ENCODE data around the gene C17orf113. TPM values are rescaled to one million over a fixed set of nuclear protein-coding genes. Genes with fewer than 3 reads are reported as not detected.
"Not testable (repeated sequence)": the region's sequence is repeated elsewhere in the genome, so short reads cannot be mapped to it uniquely, and the experiment has no call there.

The C17orf113 gene
- total RNA-seq, 1 experiment from 2014 or later = not detected

GRCh38 chr17:42042598-42043319, 7.6 kb downstream of the C17orf113 start:
- DNase-seq (ENCODE audit: low spot score) = no peak

- no peak for DNase-seq (ENCODE audit: low spot score)
Observed at GRCh38 chr17:42041619-42042018, 8.8 kb downstream of the C17orf113 start.

DNA sequence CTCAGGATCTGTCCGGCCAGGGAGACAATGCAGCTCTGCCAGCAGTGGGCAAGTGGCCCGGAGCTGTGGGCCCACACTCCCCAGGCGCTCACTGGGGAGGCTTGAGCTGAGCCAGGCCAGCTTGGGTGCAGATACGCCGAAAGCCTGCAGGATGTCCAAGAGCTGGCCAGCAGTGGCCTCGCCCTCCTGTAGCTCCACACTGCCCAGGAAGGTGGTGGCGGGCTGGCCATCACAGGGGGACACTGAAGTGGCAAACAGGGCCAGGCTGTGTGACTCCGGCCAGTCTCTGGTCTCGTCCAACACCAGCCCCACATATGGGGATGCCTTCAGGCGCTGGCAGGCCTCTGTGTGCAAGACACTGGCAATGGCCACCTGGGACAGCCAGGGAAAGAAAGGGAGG, 9.6 kb downstream of the C17orf113 start:
- no peak for DNase-seq (ENCODE audit: low spot score)

DNA sequence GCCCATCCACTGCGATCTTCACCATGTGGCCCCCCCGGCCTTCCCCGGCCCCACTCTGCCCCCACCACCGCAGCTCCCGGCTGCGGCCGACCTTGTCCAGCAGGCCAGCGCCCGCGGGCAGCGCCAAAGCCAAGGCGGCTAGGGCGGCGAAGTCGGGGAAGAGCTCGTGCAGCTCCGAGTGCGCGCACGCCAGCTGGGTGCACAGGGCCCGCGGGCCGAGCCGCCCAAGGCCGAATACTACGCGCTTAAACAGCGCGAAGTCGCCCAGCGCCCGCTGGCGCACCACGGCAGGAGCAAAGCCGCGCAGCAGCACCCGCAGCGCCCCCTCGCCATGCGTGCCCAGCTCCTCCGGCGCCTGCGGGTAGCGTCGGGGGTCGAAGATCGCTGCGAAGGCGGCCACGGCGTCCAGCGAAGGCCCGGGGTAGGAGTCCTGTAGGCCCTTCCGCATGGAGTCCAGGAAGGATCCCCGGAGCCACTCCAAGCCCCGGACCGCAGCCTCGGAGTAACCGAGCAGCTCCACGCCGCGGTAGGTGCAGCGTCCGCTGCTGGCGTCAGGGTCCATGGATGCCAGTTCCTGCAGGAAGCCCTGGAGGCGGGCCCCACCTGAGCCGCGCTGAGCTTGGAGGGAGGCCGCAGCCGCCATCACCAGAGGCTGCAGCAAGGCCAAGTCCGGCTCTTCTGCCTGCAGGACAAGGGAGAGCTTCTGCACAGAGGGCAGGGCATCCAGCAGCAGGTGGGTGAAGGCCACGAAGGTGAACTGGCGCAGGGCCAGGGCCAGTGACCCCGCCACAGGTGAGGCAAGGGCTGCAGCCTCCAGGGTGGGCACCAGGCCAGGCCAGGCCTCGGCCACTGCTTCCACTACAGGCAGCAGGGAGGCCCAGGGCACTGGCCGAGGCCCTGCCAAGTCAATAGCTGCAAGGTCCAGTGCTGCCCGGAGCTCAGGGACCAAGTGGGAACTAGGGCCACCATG, 10.3 kb downstream of the C17orf113 start:
- DNase-seq (ENCODE audit: low spot score) = no peak

DNA sequence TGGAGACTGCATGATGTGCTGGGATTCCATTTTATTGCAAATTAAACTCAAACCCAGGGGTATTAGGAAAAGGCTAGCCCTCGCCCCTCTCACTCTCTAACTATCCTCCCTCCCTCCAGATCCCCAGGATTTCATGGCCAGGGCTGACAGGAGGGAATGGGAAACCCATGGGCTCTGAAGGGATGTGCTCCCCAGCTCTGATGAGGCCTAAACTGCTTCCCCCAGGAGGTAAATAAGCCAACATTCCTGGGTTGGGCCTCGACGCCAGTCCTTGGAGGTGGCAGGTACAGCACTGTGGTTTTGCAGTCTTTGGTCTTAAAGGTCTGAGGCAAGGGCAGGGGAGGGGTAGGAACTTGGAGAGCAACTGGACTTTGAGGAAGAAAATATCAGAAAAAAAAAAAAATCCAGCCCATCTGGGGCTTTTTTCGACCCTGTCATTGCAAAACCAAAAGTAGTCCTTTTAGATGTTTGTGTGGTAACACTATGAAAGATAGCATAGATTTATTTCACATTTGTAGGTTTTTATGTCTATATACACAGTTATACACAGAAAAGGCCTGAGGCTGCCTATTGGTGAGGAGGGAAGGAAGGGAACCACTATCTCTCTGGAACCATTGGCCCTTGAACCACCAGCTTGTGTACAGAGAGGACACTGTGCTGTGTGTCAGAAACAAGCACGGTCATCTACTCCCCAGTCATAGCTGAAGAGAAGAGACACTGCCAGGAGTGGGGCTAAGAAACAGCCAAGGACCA, 12.0 kb downstream of the C17orf113 start:
- DNase-seq (ENCODE audit: low spot score) = no peak

GRCh38 chr17:42034059-42034458, 16.3 kb downstream of the C17orf113 start:
- no peak for DNase-seq (ENCODE audit: low spot score)

GRCh38 chr17:42031584-42031983, 18.8 kb downstream of the C17orf113 start:
- no peak for DNase-seq (ENCODE audit: low spot score)

DNA sequence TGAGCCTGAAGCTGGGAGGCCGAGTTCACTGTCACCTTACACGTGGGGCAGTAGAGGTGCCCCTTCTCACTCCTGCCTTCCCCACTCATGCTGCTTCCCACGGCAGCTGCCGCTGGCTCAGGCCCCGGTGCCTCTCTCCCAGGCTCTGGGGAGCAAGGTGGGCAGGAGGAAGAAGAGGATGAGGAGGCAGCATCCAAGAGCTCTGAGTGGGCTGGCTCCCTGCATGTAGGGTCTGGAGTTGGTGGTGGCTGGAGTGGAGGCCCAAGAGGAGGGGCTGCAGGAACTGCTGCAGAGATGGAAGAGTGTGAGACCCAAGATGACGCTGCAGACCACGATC, 21.6 kb downstream of the C17orf113 start:
- no peak for DNase-seq (ENCODE audit: low spot score)

DNA sequence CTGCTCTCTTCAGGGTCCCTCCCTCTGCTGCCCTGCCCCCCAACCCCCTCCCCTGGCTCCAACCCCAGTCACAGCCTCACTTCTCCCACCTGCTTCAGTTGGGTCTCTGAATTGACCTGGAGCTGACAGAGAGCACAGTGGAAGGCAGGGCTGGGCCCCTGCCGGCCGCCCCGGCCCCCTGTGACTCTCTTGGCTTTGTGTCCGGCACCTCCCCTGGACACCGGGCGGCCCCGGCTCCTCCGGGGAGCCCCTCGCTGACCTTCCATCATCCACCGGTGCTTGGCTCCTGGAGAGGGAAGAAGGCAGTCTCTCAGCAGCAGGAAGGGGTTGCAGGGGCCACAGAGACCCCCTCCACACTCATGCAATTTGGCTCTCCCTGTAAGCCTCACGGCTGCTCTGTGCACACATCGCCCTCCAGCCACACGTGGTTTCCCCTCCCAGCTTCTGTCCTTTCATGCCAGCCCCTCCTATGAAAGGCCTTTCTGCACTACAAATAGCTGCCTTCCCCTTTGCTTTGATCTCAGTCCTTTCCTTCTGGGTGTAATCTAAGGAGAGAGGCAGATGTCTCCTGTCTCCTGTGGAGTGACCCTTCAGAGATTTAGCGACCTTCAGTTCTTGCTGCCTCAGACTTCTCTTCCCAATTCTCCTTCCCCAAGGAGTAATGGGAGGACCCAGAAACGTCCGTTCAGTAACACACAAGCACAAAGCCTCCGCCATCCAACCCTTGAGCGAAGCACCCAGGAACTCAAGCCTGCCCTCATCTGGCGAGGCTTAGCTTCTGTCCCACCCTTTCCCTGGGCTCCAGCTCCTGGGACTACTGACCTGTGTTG, 22.2 kb downstream of the C17orf113 start:
- no peak for DNase-seq (ENCODE audit: low spot score)

GRCh38 chr17:42027590-42027889, 22.9 kb downstream of the C17orf113 start:
- no peak for DNase-seq (ENCODE audit: low spot score)

DNA sequence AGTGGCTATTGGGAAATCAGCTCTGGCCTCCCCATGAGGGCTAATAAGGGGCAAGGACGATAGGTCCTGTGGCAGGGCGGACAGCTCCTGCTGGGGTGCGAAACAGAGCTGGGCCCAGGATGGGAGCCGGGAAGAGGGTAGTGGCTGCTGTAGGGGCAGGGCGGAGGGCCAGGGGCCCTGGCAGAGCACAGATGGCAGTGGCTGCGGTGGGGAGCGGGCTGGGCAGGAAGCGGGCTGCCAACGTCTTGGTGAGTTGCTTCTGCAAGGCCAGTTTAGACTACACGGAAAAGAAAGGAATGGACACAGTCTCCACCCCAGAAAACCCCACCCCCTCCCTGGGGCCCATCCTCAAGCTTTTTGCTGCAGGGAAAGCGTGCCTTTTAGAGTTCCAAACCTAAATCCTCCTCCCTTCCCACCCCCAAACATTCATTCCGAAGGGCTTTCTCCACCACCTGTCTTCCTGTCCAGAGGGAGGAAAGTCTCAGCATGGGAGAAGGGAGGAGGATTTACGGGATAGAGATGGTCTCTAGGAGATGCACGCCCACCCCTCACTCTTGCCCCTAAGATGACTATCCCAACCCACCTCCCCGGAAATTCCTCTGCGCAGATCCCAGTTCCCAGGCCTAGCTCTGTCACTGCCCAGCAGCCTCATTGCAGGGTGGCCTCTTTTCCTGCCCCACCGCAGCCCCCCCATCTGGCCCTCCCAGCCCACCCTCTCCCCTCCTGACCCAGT, 23.4 kb downstream of the C17orf113 start:
- DNase-seq (ENCODE audit: low spot score) = no peak

GRCh38 chr17:42025936-42026335, 24.5 kb downstream of the C17orf113 start:
- DNase-seq (ENCODE audit: low spot score) = no peak

- no peak for DNase-seq (ENCODE audit: low spot score)
Observed at GRCh38 chr17:42025191-42025579, 25.2 kb downstream of the C17orf113 start.

- DNase-seq (ENCODE audit: low spot score) = no peak
Observed at GRCh38 chr17:42023524-42024349, 26.7 kb downstream of the C17orf113 start.

DNA sequence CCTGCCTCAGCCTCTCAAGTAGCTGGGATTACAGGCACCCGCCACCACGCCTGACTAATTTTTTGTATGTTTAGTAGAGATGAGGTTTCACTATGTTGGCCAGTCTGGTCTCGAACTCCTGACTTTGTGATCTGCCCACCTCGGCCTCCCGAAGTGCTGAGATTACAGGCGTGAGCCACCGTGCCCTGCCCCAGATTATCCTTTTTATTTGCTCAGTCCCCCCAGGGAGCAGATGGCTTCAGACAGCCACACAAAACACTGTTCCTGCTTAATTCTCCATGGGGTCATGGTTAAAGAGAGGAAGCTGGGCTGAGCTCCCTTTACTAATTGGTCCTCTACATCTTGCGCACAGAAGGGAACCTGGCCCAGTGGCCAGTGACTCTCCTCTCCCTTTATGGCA, 29.6 kb downstream of the C17orf113 start:
- DNase-seq (ENCODE audit: low spot score) = not testable (repeated sequence)

DNA sequence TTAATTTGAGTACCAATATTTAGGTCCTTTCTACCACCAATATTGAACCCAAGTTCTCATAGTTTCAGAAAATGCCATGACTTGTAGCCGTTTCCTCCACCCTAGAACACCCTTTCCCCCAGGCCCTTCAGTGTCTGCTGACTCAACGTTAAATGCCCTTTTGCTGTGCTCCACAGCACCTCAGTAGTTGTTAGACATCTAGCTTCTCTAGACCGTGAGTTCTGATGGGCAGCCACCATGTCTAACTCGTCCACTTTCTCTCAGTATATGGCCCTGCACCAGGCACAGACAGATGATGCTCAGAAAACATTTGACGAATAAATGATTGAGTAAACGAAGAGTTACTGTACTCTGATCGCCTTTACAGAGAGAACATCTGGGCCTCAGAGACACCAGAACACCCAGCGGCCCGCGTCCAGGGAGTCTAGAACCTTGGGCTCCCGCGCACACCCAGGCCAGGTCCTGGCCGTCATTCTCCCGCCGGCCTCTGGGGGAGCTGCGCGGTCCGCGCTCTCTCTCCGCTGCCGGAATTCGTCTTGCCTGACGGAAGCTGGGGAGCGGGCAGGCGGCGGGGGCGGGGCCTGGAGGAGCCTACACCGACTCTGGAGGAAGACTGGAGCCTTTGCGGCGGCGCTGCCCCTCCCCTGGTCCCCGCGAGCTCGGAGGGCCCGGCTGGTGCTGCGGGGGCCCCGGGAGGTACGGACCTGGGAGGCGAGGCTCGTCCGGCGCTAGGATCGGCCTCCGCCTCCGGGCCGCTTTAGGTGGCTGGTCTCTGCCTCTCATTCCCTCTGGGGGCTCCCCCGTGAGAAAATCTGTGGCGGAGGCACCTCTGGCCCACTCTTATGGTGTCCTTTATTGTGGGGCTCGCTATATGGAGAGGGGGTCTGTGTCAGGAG, 30.6 kb downstream of the C17orf113 start, which contains the start of gene NKIRAS2:
Gene NKIRAS2 (plus strand): TSS at position 582 of the 896 bp plus-strand sequence. CDS start 1,488 bp downstream, outside the sequence.
- peak; percentile 84 for DNase-seq (ENCODE audit: low spot score)

DNA sequence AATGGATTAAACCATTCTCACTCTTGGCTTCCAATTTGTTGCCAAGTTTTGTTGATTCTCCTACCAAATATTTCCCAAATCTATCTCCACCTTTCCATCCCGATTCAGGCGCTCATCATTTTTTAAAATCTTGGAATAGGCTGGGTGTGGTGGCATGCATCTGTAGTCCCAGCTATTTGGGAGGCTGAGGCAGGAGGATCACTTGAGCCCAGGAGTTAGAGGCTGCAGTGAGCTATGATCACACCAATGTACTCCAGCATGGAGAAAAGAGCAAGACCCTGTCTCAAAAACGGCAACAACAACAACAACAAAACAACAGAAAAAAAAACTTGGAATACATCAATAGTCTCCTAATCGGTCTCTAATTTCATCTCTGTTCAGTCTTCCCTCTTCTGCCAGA, 31.4 kb downstream of the C17orf113 start:
- DNase-seq (ENCODE audit: low spot score) = no peak

GRCh38 chr17:42018339-42018738, 32.1 kb downstream of the C17orf113 start:
- no peak for DNase-seq (ENCODE audit: low spot score)

DNA sequence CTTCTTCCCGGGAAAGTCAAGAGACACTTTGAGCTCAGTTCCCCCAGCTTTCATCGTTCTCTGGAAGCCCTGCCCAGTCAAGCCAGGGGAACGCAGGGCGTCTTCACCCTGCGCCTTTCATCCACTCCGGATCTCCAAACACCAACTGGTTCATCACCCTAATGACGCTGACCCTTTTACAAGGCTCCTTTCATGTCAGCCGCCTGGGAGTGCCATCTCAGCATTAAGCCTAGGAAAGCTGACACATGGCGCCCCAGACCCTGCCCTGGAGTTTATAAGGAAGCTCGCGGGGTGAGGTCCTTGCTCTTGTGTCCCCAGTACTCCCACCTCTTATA, 32.6 kb downstream of the C17orf113 start:
- DNase-seq (ENCODE audit: low spot score) = no peak

Measured in A172 (cell line).